GM12801 (cell line): ENCODE measurements around the gene DUS3L.

Experiments
- TF ChIP-seq, protein P1 (sequence below): IDR thresholded peaks from one replicate; pipeline ENCODE4 v1.5.1; 2011; ENCODE audit warnings: control low read depth; ENCODE audit not compliant: insufficient read length; ENCODE audit errors: extremely low read depth

DUS3L gene

DNA sequence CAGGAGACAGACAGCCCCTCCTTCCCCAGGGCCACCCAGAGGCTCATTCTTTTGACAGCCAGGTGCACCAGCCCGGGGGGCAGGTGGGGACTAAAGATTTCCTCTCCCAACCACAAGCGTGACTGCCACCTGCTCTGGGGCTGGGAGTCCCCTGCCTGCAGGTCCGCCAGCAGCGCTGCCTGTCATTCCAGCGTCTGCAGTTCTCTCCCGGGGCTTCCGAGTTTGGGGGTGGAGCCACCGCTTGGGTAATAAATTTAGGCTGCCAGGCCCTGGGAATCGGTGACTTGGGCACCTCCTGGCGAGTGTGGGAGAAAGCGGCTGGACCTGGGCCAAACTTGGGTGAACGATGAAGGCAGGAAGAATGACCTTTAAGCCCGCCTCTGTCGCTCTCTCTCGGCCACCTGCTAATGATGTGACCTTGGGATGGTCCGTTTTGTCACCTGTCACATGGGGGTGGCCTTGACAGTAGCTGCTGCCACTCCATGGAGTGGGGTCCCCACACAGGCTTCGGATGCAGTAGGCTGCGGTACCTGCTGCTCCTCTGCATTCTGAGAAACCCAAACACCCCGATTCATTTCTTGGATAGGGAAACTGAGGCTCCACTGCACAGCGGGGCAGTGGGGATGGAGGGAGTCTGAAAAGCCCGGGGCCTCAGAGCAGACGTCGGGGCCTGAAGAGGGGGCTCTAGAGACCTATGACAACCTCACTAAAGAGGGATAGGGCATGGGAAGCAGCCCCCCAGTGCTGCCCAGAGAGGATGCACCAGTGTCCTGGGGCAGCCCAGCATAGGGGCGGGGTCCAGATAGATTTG lies 35.8 kb upstream of the DUS3L start:
- TF ChIP-seq, protein P1, sequence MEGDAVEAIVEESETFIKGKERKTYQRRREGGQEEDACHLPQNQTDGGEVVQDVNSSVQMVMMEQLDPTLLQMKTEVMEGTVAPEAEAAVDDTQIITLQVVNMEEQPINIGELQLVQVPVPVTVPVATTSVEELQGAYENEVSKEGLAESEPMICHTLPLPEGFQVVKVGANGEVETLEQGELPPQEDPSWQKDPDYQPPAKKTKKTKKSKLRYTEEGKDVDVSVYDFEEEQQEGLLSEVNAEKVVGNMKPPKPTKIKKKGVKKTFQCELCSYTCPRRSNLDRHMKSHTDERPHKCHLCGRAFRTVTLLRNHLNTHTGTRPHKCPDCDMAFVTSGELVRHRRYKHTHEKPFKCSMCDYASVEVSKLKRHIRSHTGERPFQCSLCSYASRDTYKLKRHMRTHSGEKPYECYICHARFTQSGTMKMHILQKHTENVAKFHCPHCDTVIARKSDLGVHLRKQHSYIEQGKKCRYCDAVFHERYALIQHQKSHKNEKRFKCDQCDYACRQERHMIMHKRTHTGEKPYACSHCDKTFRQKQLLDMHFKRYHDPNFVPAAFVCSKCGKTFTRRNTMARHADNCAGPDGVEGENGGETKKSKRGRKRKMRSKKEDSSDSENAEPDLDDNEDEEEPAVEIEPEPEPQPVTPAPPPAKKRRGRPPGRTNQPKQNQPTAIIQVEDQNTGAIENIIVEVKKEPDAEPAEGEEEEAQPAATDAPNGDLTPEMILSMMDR = no peak

DNA sequence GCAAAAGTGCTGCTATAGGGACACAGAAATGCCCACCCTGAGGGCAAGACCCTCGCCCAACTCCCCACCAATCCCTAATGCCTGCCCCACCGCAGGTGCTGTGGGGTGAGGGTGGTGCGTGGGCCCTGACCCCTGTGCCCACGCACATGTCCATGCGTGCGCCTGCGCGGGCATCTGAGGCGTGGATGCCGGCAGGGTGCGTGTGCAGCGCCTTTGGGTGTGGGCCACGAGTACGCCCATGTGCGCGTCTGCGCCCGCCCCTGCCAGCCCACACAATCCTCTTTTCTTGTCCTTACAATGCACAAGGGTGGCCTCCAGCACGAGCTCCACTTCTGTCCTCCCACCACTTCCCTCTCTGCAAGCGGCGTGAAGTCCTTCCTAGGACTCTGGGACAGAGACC lies 34.2 kb upstream of the DUS3L start:
- TF ChIP-seq, protein P1 = no peak

DNA sequence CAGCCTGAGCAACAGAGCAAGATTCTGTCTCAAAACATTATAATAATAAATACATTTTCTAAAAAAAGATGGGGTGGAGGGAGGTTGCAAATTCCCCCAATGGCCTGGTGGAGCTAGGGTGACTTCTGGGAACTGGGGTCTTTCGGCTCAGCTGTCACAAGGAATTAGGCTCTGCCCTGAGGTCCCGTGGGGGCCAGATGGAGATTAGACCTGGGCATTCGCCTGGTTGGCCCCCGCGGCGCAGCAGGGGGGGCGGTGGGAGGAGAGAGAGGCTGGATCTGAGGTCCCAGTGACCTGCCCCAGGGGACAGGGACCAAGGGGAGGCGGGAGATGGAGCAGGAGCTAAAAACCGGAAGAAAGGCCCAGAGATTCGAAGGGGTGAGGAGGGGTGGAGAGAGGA lies 33.8 kb upstream of the DUS3L start:
- TF ChIP-seq, protein P1 = no peak

DNA sequence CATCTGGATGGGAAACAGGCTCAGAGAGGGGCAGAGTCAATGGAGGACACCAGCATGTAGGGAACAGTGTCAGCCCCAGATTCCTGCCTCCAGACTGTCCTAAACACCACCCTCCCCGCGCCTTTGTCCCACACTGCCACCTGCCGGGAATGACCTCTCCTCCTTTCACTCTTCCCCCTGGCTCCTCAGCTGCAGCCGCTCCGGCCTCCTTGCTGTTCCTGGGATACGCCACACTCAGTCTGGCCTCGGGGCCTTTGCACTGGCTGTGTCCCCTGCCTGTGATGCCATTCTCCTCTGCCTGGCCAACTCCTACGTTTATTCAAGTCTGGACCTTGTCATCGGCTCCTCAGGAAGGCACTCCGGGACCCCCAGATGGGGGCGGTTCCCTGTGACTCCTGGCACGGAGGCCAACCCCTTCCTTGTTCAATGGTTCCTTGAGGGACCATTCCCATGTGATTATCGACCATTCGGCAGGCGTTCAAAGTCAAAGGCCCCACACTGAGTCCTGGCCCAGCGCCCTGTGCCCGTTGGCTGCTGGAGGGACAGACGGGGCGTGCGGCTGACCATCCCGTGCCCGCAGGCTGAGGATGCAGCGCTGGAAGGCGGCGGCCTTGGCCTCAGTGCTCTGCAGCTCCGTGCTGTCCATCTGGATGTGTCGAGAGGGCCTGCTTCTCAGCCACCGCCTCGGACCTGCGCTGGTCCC lies 32.8 kb upstream of the DUS3L start:
- TF ChIP-seq, protein P1 = no peak

DNA sequence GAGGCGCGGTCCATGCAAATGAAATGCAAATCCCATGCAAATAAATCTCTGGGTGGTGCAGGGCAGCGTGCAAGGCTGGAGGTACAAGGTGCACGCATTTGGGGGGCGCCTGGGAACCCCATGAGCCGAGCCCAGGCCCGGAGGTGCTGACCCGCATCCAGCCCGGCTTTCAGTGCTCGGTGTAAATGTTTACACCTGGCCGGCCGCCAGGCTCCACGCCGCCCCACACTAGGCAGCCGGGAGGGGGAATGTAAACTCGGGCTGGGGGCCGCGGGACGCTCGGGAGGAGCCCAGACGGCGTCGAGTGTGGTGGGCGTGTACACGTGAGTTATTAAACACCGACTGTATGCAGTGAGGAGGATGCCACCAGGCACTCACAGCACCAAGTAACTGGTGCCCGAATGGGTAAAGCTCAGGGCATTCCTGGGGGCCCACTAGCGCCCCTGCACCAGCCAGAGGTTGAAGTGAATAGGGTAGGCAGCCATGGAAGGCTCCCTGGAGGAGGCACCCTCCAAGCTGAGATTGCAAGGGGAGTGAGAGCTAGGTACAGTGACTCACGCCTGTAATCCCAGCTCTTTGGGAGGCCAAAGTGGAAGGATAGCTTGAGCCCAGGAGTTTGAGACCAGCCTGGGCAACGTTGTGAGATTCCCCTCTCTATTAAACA lies 31.4 kb upstream of the DUS3L start:
- TF ChIP-seq, protein P1 = no peak

DNA sequence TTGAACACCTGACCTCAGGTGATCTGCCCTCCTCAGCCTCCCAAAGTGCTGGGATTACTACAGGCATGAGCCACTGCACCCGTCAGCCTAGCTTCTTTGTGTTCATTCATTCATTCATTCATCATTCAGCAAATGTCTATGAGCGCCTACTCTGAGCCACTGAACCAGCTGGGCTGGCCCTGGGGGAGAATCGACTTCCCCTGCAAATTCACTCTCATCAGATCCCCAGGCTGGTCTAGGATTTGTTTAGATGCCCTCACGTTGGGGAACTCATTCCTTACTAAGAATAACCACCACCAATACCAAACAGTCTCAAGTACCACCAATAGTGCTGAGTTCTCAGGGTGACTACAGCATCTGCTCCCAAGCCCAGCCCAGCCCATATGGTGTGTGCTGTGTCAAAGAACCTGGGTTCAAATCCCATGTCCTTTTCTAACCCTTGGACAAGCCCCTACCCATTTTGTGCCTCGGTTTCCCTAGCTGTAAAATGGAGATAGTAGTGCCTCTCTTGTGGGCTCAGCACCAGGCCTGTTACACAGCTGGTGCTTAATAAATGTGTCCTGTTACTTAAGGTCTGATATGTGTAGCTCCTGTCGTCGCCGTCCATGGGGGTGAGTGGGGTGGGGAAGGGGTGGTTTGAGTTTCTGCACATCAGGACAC lies 30.7 kb upstream of the DUS3L start:
- TF ChIP-seq, protein P1 = no peak

DNA sequence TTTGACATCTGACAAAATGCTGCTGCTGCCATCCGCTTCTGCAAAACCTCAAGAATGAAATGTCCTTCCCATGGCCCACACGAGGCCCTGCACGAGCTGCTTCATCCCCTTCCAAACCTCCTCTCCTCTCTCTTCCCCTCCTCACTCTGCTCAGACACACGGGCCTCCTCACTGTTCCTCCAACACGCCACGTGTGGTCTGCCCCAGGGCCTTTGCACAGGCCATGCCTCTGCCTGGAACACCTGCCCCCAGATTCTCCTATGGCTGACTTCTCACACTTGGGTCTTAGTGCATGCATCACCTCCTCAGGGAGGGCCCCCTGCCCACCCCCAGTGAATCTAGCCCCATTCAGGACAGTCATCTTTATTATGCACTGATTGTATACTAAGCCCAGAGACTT lies 29.8 kb upstream of the DUS3L start:
- TF ChIP-seq, protein P1 = no peak
